Measurements from ENCODE around the gene SLC13A1. TPM values are rescaled to one million over a fixed set of nuclear protein-coding genes. Genes with fewer than 3 reads are reported as not detected.

SLC13A1 gene
- total RNA-seq, 1 experiment from 2014 or later, result 0.04 TPM

GRCh38 chr7:123184271-123184670 lies 15.5 kb downstream of the SLC13A1 start (continued):
- no peak for TF ChIP-seq EMX1 (CRISPR knock-in tag; IDR thresholded peaks at IDR 0.05)
- no peak for TF ChIP-seq SOX15 (CRISPR knock-in tag; IDR thresholded peaks at IDR 0.05)
- no peak for TF ChIP-seq ATF3 (CRISPR knock-in tag; conservative IDR thresholded peaks at IDR 0.05)
- no peak for TF ChIP-seq ZNF423 (CRISPR knock-in tag; IDR thresholded peaks at IDR 0.05)
- no peak for TF ChIP-seq ZNF317 (CRISPR knock-in tag; IDR thresholded peaks at IDR 0.05; ENCODE audit: borderline replicate concordance, low read depth)
- TF ChIP-seq AR (CRISPR knock-in tag; IDR thresholded peaks at IDR 0.05), result no peak
- TF ChIP-seq HMGA2 (CRISPR knock-in tag; IDR thresholded peaks at IDR 0.05), result no peak
- TF ChIP-seq TP53 (CRISPR knock-in tag; IDR thresholded peaks at IDR 0.05), result no peak
- TF ChIP-seq RELA (CRISPR knock-in tag; IDR thresholded peaks at IDR 0.05; ENCODE audit: borderline replicate concordance), result no peak

- Mint-ChIP-seq H3K4me1 (peaks cover 4% of the 10 kb centered on the region; the same call in 1 of the 2 replicates), H3K27me3 (ENCODE audit: low read depth) (no peaks in the 10 kb centered on the region; the same call in 1 of the 2 replicates), H3K4me3 (no peak overlapping the region), H3K27ac (no peak overlapping the region), H3K9me3 (peaks cover 25% of the 10 kb centered on the region), H3K36me3 (peaks cover 17% of the 10 kb centered on the region)
- no peak for ATAC-seq
- POLR2A ChIA-PET, result no interaction called here
- DNase-seq (ENCODE audit: low spot score), result no peak
- TF ChIP-seq ATF1 (CRISPR knock-in tag; IDR thresholded peaks at IDR 0.05), result no peak
- no peak for TF ChIP-seq ATF2 (CRISPR knock-in tag; IDR thresholded peaks at IDR 0.05; ENCODE audit: borderline replicate concordance, low read depth)
- no peak for TF ChIP-seq ATF6 (CRISPR knock-in tag; IDR thresholded peaks at IDR 0.05)
- TF ChIP-seq ZBTB21 (CRISPR knock-in tag; IDR thresholded peaks at IDR 0.05; ENCODE audit: borderline replicate concordance), result no peak
- TF ChIP-seq MLX (CRISPR knock-in tag; IDR thresholded peaks at IDR 0.05), result no peak
- no peak for TF ChIP-seq AR (CRISPR knock-in tag; IDR thresholded peaks at IDR 0.05)
- TF ChIP-seq ELF4 (CRISPR knock-in tag; IDR thresholded peaks at IDR 0.05; ENCODE audit: low read depth), result no peak
- TF ChIP-seq HMGA2 (CRISPR knock-in tag; IDR thresholded peaks at IDR 0.05), result no peak
- TF ChIP-seq NFYB (CRISPR knock-in tag; conservative IDR thresholded peaks at IDR 0.05; ENCODE audit: low read depth), result no peak
- no peak for TF ChIP-seq ZNF219 (CRISPR knock-in tag; IDR thresholded peaks at IDR 0.05; ENCODE audit: borderline replicate concordance)
- TF ChIP-seq FOXK1 (CRISPR knock-in tag; IDR thresholded peaks at IDR 0.05), result no peak
- TF ChIP-seq ZNF425 (CRISPR knock-in tag; conservative IDR thresholded peaks at IDR 0.05), result no peak
- no peak for TF ChIP-seq ZNF396 (CRISPR knock-in tag; IDR thresholded peaks at IDR 0.05; ENCODE audit: borderline replicate concordance)
- TF ChIP-seq FOXJ3 (CRISPR knock-in tag; IDR thresholded peaks at IDR 0.05; ENCODE audit: borderline replicate concordance), result no peak
- TF ChIP-seq RELA (CRISPR knock-in tag; IDR thresholded peaks at IDR 0.05; ENCODE audit: borderline replicate concordance), result no peak
- no peak for TF ChIP-seq NR1H2 (CRISPR knock-in tag; IDR thresholded peaks at IDR 0.05)
- TF ChIP-seq ZNF263 (CRISPR knock-in tag; IDR thresholded peaks at IDR 0.05; ENCODE audit: low read depth), result no peak
- CTCF ChIA-PET, result no interaction called here
Measured at GRCh38 chr7:123183431-123183830, 16.3 kb downstream of the SLC13A1 start.
